H1 (cell line): Measurements from ENCODE around the gene ANKDD1A. TPM values are rescaled to one million over a fixed set of nuclear protein-coding genes. Genes with fewer than 3 reads are reported as not detected.

Experiments used
- CTCF ChIA-PET: fragments of 300-600 bp; sonication (Branson Sonifier 250); formaldehyde crosslinking; loops from one replicate; lab custom pipeline; 2021; ENCODE audit not compliant: partially characterized antibody; lab: Charles Lee
- POLR2A ChIA-PET: fragments of 300-600 bp; sonication (Branson Sonifier 250); formaldehyde crosslinking; loops from one replicate; lab custom pipeline; 2021; ENCODE audit warnings: inconsistent platforms; ENCODE audit not compliant: partially characterized antibody; lab: Charles Lee
- DNase-seq, 2 experiments: peaks; one replicate each; pipeline versions ENCODE4 v3.0.0 to v3.0.0-alpha.2; 2010 to 2022; ENCODE audit warnings: low spot score in 2 of 2, low read depth in 1 of 2, mixed read lengths in 1 of 2
- FAIRE-seq: peaks from 2 replicates; lab custom pipeline; 2011; peaks lifted over from hg19 to GRCh38; lab: Jason Lieb, UNC
- H2AFZ ChIP-seq: 2 replicates; pipeline ENCODE4 v1.8.1; 2012; ENCODE audit warnings: low read length, inconsistent platforms
- H2AK5ac ChIP-seq: 2 replicates; pipeline ENCODE4 v1.6.1; 2013; ENCODE audit warnings: low read depth, low read length
- H2BK120ac ChIP-seq: replicated peaks from 2 replicates; pipeline ENCODE3; 2013; ENCODE audit warnings: low read depth, low read length, inconsistent platforms
- H2BK12ac ChIP-seq: 2 replicates; pipeline ENCODE4 v1.6.1; 2013; ENCODE audit warnings: low read depth, low read length
- H2BK15ac ChIP-seq: 2 replicates; pipeline ENCODE4 v1.6.1; 2013; ENCODE audit warnings: low read length
- H2BK20ac ChIP-seq: 2 replicates; pipeline ENCODE4 v1.6.1; 2013; ENCODE audit warnings: low read length
- H2BK5ac ChIP-seq: 2 replicates; pipeline ENCODE4 v1.6.1; 2013; ENCODE audit warnings: low read depth, low read length
- H3K14ac ChIP-seq: 2 replicates; pipeline ENCODE4 v1.6.1; 2013; ENCODE audit warnings: inconsistent platforms; ENCODE audit not compliant: insufficient read length
- H3K18ac ChIP-seq: 2 replicates; pipeline ENCODE4 v1.6.1; 2013; ENCODE audit warnings: low read length; ENCODE audit errors: extremely low read depth
- H3K23ac ChIP-seq: 2 replicates; pipeline ENCODE4 v1.6.1; 2013; ENCODE audit warnings: inconsistent platforms; ENCODE audit not compliant: insufficient read length
- H3K23me2 ChIP-seq: 2 replicates; pipeline ENCODE4 v1.6.1; 2013; ENCODE audit warnings: low read depth, low read length
- H3K27ac ChIP-seq: 2 replicates; pipeline ENCODE4 v1.6.1; 2011; ENCODE audit warnings: low read depth, low read length, inconsistent platforms
- H3K27me3 ChIP-seq, 4 experiments: replicated peaks in 1 of 4; 1 replicate in 1 of 4; 2 replicates in 3 of 4; pipeline versions ENCODE4 v1.6.1 to v1.8.1; 2011 to 2013; ENCODE audit warnings: low read length in 3 of 4, mild to moderate bottlenecking in 3 of 4, inconsistent platforms in 2 of 4, mixed read lengths in 2 of 4, moderate library complexity in 1 of 4; ENCODE audit not compliant: control insufficient read depth in 3 of 4, insufficient read depth in 3 of 4; ENCODE audit errors: extremely low read depth in 1 of 4
- H3K36me3 ChIP-seq, 4 experiments: 2 replicates each; pipeline versions ENCODE4 v1.6.1 to v1.8.1; 2011 to 2013; ENCODE audit warnings: mild to moderate bottlenecking in 4 of 4, low read length in 3 of 4, moderate library complexity in 2 of 4, control low read depth in 1 of 4, inconsistent platforms in 1 of 4; ENCODE audit not compliant: insufficient read depth in 4 of 4, control insufficient read depth in 2 of 4
- H3K4ac ChIP-seq: replicated peaks from 2 replicates; pipeline ENCODE3; 2013; ENCODE audit warnings: low read length, low read depth, mixed read lengths, inconsistent platforms; ENCODE audit not compliant: insufficient read length
- H3K4me1 ChIP-seq, 4 experiments: replicated peaks in 1 of 4; 1 replicate in 1 of 4; 2 replicates in 3 of 4; pipeline versions ENCODE4 v1.6.1 to v1.8.1; 2011 to 2013; ENCODE audit warnings: low read length in 3 of 4, inconsistent platforms in 2 of 4, mixed read lengths in 1 of 4; ENCODE audit not compliant: insufficient read depth in 4 of 4, control insufficient read depth in 3 of 4
- H3K4me2 ChIP-seq, 2 experiments: 2 replicates each; pipeline versions ENCODE4 v1.6.1 to v1.8.1; 2011 to 2013; ENCODE audit warnings: low read depth in 2 of 2, low read length in 2 of 2, control low read depth in 1 of 2, inconsistent platforms in 1 of 2, mild to moderate bottlenecking in 1 of 2; ENCODE audit not compliant: insufficient read depth in 1 of 2
- H3K4me3 ChIP-seq, 4 experiments: fragments of 200-600, 300-600 bp in 1 of 4; sonication (generic), shearing (Covaris generic), sonication (Bioruptor Twin) in 1 of 4; 2 replicates each; pipeline versions ENCODE4 v1.5.1 to v1.8.1; 2011 to 2016; ENCODE audit warnings: low read length in 4 of 4, low read depth in 3 of 4, control low read depth in 2 of 4, inconsistent platforms in 2 of 4, mild to moderate bottlenecking in 2 of 4, mixed read lengths in 1 of 4, moderate library complexity in 1 of 4; ENCODE audit not compliant: insufficient read depth in 2 of 4; ENCODE audit errors: extremely low read depth in 1 of 4
- H3K56ac ChIP-seq: replicated peaks from 2 replicates; pipeline ENCODE3; 2013; ENCODE audit warnings: low read depth, mild to moderate bottlenecking, mixed read lengths, low read length, inconsistent platforms; ENCODE audit not compliant: insufficient read length
- H3K79me1 ChIP-seq: 2 replicates; pipeline ENCODE4 v1.6.1; 2013; ENCODE audit warnings: low read depth, low read length, control low read depth
- H3K79me2 ChIP-seq, 2 experiments: 2 replicates each; pipeline versions ENCODE4 v1.6.1 to v1.8.1; 2012 to 2013; ENCODE audit warnings: low read length in 2 of 2, mild to moderate bottlenecking in 2 of 2, inconsistent platforms in 1 of 2; ENCODE audit not compliant: insufficient read depth in 2 of 2, control insufficient read depth in 1 of 2
- H3K9ac ChIP-seq, 4 experiments: replicated peaks in 1 of 4; 1 replicate in 1 of 4; 2 replicates in 3 of 4; pipeline versions ENCODE4 v1.6.1 to v1.8.1; 2011 to 2013; ENCODE audit warnings: low read depth in 3 of 4, low read length in 3 of 4, control low read depth in 2 of 4, mild to moderate bottlenecking in 2 of 4, moderate library complexity in 2 of 4, inconsistent platforms in 1 of 4; ENCODE audit errors: extremely low read depth in 1 of 4
- H3K9me3 ChIP-seq, 2 experiments: 2 replicates each; pipeline versions ENCODE4 v1.6.1 to v1.8.1; 2012 to 2013; ENCODE audit warnings: mild to moderate bottlenecking in 2 of 2, moderate library complexity in 2 of 2, control low read depth in 1 of 2, inconsistent platforms in 1 of 2, low read depth in 1 of 2, low read length in 1 of 2, mixed read lengths in 1 of 2; ENCODE audit not compliant: insufficient read depth in 2 of 2
- H4K20me1 ChIP-seq, 2 experiments: replicated peaks in 1 of 2; 2 replicates each; pipeline versions ENCODE3 to v1.8.1; 2011 to 2013; ENCODE audit warnings: inconsistent platforms in 2 of 2, low read length in 2 of 2, mild to moderate bottlenecking in 1 of 2; ENCODE audit not compliant: insufficient read depth in 2 of 2, control insufficient read depth in 1 of 2
- H4K5ac ChIP-seq: 2 replicates; pipeline ENCODE4 v1.6.1; 2013; ENCODE audit warnings: low read length, low read depth, mixed read lengths, inconsistent platforms; ENCODE audit not compliant: insufficient read length
- H4K8ac ChIP-seq: 2 replicates; pipeline ENCODE4 v1.8.0; 2013; ENCODE audit warnings: mild to moderate bottlenecking, moderate library complexity, low read length, inconsistent platforms; ENCODE audit not compliant: insufficient read depth; ENCODE audit errors: extremely low read depth
- H4K91ac ChIP-seq: replicated peaks from 2 replicates; pipeline ENCODE3; 2013; ENCODE audit warnings: low read length, mixed read lengths, inconsistent platforms; ENCODE audit not compliant: insufficient read length
- EGR1 ChIP-seq: IDR thresholded peaks from 2 replicates; pipeline ENCODE4 v1.6.1; 2011; ENCODE audit warnings: low read depth, low read length, borderline replicate concordance
- MAFK ChIP-seq: IDR thresholded peaks from 2 replicates; pipeline ENCODE4 v1.6.1; 2012; ENCODE audit warnings: low read depth, mild to moderate bottlenecking, improper control_type of control experiment, low read length
- WGBS, 2 experiments: shearing (Covaris generic) in 1 of 2; methylation state at CpG; one replicate each; pipeline versions ENCODE4 v1.1.6 to v1.1.7; 2013 to 2015; ENCODE audit warnings: low lambda C conversion rate in 2 of 2, mixed read lengths in 2 of 2, inconsistent platforms in 1 of 2, low coverage in 1 of 2, missing lambda C conversion rate in 1 of 2; ENCODE audit not compliant: insufficient replicate concordance in 2 of 2, insufficient coverage in 1 of 2, insufficient read length in 1 of 2; ENCODE audit errors: extremely low coverage in 1 of 2, missing lambda C conversion rate in 1 of 2; 5-methylcytosine and 5-hydroxymethylcytosine counted together
- polyA plus RNA-seq, 7 experiments: library from polyadenylated mRNA; depleted of rRNA in 3 of 7; stranded (reverse) in 5 of 7; unstranded in 2 of 7; fragments of >200 nt in 5 of 7; fragments of 200-250 nt in 2 of 7; gene quantifications; 1 replicate in 5 of 7; 2 replicates in 1 of 7; 4 replicates in 1 of 7; pipeline versions ENCODE4 v1.2.1 to v1.2.3, GENCODE V29; 2011 to 2013; ENCODE audit warnings: missing spikeins in 2 of 7, mixed read lengths in 2 of 7
- total RNA-seq: library from RNA; stranded (reverse); fragmentation: NEBNext Ultra II Directional; extraction: Animal tissue kit (Norgen Biotek cat#: 25700); gene quantifications from 2 replicates; pipeline ENCODE4 v1.2.1, GENCODE V29; 2021

The ANKDD1A gene
- total and polyA plus RNA-seq, 2 of the 8 experiments (the other 6 are each of a cell fraction or from before 2014, with no cell fraction given) = 4.1 to 5.0 TPM

GRCh38 chr15:64921711-64922110 lies 10.0 kb downstream of the ANKDD1A start:
- Histone ChIP-seq H3K18ac (no peak overlapping the region), H3K4ac (no peak overlapping the region), H3K56ac (no peak overlapping the region), H2BK120ac (no peak overlapping the region), H3K4me1 (peaks cover 0 to 2% (median 0%) of the 10 kb centered on the region in 4 experiments; a peak in 2 of 7 replicates), H3K79me1 (no peaks in the 10 kb centered on the region), H3K14ac (no peak overlapping the region), H3K27me3 (no peaks in the 10 kb centered on the region), H3K9ac (no peak overlapping the region), H2BK5ac (no peak overlapping the region), H2BK20ac (no peak overlapping the region), H2BK15ac (no peak overlapping the region), H3K23ac (no peak overlapping the region), H2AFZ (no peak overlapping the region), H3K36me3 (no peaks in the 10 kb centered on the region), H3K23me2 (no peaks in the 10 kb centered on the region), H3K9me3 (no peaks in the 10 kb centered on the region), H4K20me1 (no peaks in the 10 kb centered on the region), H2BK12ac (no peak overlapping the region), H3K4me2 (no peak overlapping the region), H2AK5ac (no peak overlapping the region), H4K91ac (no peak overlapping the region), H3K4me3 (no peak overlapping the region), H4K5ac (no peak overlapping the region), H3K79me2 (no peaks in the 10 kb centered on the region), H3K27ac (no peak overlapping the region), H4K8ac (no peak overlapping the region)
- POLR2A ChIA-PET = interaction anchor here (0.6 to 1.1 kb wide), 2 partner anchors 32 to 134 kb away, joined by 3 read pairs; no protein-coding TSS in a partner anchor
- 87% methylated on average over 5 of the region's 6 CpGs; no CpG with 5 or more reads in 1 of the 2 experiments for WGBS, 2 experiments
- DNase-seq (no peak), FAIRE-seq (no peak)
- CTCF ChIA-PET = no interaction called here
- TF ChIP-seq EGR1 (no peak), MAFK (no peak)
